GM19397 (cell line): ENCODE data around the gene ZSCAN21.

Experiments
- ATAC-seq: cut with Tn5 transposase; IDR thresholded peaks from one replicate; pipeline ENCODE4 v1.9.1; 2021; ENCODE audit warnings: mild to moderate bottlenecking, moderate library complexity; ENCODE audit not compliant: unreplicated experiment

ZSCAN21 gene

GRCh38 chr7:100095289-100095688 lies 45.7 kb downstream of the ZSCAN21 start:
- ATAC-seq = no peak

- no peak for ATAC-seq
These were observed 46.1 kb downstream of the ZSCAN21 start for GRCh38 chr7:100095704-100096103.

GRCh38 chr7:100098913-100099312 lies 49.3 kb downstream of the ZSCAN21 start:
- no peak for ATAC-seq

DNA sequence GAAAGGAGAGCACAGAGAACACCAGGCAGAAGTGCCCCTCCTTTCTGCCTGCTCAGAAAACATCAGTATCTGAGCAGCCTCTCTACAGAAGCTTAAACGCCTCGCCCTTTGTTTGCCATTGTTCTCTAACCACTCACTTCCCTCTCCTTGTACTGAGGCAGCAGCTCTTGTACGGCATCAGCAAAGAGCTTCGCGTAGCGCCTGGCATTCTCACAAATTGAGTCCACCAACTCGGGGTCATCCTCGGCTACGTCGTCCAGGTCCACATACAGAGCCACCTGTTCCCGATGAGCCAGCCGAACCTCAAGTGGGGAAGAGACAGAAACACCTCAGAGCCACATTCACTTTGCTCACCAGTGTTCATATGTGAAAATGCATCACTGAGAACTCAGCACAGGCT lies 49.9 kb downstream of the ZSCAN21 start:
- ATAC-seq = no peak

DNA sequence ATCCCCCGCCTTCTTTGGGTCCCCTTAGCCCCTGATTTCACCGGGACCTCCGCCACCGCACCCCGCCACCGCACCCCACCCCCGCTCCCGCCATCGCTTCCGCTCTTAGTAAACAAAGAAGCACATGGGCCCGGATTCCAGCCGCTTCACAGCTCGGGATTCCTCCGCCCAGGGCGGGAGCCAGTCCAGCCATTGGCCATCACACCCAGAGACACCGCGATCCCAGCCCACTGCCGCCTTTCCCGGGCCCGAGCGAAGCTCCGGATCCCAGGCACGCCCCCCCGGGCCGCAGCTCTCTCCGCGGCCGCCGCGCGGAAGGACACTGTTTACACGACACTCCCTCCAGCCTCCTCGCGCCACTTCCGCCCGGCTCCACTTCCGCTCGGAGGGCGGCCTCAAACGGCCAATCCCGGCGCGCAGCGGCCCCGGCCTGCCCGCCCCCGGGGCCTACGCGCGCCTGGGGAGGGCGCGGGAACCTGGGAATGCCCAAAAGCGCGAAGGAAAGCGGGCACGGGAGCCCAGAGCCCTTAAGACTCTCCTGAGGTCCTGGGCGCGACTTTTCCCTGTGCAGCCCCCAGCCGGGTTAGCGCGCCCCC lies 50.9 kb downstream of the ZSCAN21 start:
- peak; percentile 65 for ATAC-seq

GRCh38 chr7:100101016-100101862 lies 51.7 kb downstream of the ZSCAN21 start, which contains the start of the genes AP4M1 and MCM7:
AP4M1 (plus strand) TSS chr7:100101643; CDS start chr7:100101715, 72 bp downstream.
MCM7 (minus strand) TSS chr7:100101397; CDS start chr7:100101294, 103 bp downstream.
- peak; percentile 83 for ATAC-seq

DNA sequence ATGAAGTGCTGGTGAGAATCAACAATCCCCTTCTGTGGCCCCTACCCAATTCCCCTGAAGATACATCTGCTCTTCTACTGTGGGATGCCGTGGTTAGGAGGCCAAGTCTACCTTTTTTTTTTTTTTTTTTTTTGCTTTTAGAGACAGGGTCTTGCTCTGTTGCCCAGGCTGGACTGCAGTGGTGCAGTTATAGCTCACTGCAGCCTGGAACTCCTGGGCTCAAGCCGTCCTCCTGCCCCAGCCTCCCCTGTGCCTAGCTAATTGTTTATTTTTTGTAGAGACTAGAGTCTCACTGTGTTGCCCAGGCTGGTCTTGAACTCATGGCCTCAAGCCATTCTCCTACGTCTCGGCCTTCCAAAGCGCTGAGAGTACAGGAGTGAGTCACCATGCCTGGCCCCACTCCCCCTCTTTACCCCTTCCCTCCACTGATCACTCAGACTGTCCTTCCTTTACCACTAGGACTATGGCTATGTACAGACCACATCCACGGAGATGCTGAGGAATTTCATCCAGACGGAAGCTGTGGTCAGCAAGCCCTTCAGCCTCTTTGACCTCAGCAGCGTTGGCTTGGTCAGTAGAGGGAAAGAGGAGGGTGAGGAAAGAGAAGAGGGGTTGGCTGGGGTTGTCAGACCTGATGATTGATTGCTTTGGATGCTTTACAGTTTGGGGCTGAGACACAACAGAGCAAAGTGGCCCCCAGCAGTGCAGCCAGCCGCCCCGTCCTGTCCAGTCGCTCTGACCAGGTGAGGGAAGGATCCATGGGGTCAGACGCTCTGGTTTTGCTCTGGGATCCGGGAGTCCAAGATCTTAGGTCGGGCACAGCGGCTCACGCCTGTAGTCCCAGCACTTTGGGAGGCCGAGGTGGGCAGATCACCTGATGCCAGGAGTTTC lies 53.6 kb downstream of the ZSCAN21 start:
- no peak for ATAC-seq

GRCh38 chr7:100105534-100105933 lies 56.0 kb downstream of the ZSCAN21 start:
- no peak for ATAC-seq

- no peak for ATAC-seq
These were observed 57.1 kb downstream of the ZSCAN21 start for GRCh38 chr7:100106633-100107032.

DNA sequence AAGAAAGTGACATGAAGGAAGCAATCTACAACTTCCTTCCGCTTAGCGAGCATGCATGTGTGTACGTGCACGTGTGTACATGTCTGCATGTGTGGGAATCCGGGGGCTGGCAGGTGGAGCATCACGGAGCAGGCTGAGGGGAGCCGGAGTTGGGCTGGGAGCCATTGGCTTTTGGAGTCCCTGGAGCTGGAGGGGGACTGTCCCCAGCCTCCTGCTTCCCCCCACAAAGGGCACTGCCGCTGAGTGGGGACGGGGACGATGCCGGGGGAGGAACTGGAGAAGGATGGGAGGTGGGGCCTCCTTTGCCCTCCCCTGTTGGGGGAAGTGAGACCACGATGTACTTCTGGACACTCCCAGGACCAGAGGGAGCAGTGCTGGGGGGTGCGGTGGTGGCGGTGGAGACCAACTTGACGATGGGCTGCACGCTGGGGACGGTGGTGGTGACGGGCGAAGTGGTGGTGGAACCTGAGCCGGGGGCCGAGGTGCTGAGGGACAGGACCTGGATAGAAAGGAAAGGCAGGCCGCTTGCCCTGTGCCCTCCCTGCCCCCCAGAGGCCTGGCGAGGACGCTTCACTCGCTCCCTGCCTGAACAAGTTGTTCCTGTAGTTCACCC lies 57.7 kb downstream of the ZSCAN21 start:
- no peak for ATAC-seq

DNA sequence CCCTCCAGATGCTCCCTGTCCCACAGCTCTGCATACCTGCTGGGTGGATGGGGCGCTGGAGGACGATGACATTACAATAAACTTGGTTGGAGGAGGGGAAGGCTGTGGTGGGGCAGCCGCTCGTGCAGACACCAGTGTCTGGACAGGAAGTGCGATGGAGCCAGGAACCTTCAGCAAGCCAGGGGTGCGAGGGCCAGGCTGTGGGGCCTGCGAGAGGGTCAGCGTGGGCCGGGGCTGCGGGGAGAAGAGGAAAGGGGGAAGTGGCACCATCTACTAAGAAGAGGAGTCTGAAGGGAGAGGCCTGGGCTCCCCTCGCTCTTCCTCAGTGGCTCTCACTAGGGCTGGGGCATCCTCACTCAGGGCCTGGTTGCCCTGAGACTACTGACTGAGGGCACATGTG lies 58.3 kb downstream of the ZSCAN21 start:
- no peak for ATAC-seq

DNA sequence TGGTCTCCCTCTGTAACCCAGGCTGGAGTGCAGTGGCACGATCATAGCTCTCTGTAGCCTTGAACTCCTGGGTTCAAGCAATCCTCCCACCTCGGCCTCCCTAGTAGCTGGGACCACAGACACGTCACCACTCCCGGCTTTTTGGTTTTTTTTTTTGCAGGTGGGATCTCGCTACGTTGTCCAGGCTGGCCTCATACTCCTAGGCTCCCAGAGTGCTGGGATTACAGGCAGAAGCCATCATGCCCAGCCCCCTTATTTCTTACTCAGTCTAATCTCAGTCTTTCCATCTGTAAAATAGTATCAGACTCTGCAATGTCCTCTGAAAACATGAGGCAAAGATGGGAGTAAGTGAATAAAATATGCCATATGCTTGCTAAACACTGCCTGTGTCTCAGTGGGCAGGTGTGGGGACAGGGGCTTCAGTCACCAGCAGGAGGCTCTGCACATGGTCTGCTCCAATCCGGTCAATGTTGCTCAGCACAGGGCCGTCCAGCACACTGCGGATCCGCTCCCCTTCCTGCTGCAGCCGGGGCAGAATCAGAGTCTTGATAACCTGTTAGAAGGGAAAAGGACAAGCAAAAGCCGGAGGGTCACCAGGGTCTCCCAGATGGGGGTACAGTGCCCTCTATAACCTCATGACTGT lies 60.1 kb downstream of the ZSCAN21 start:
- no peak for ATAC-seq

GRCh38 chr7:100111156-100111555 lies 61.6 kb downstream of the ZSCAN21 start:
- ATAC-seq = no peak

DNA sequence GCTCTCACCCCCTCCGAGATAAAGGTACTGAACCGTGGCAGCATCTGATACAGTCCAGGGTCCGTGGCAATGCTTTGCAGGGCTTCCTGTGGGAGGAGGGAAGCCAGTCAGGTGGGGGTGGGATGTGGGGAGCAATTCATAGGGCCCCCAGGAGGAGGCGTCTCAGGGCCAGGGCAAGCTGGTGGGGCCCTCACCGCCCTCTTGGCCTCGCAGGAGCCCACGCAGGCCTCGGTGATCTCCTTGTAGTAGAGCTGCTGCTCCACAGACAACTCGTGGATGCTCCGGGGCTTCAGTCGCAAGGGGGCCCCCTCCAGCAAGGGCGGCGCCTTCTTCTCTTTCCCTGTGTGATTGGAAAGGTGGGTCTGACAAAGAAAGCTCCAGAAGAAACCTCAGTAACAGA lies 62.3 kb downstream of the ZSCAN21 start:
- no peak for ATAC-seq
